OCI-LY1 (cell line): Measurements from ENCODE around the gene DUSP11.

Experiments
- CTCF ChIP-seq: fragments of 200-600 bp; sonication (generic), shearing (Covaris generic); IDR thresholded peaks from 2 replicates; pipeline ENCODE4 v1.5.1; 2017; ENCODE audit warnings: mild to moderate bottlenecking, antibody characterized with exemption, low read length, moderate library complexity, mixed read lengths
- EZH2 ChIP-seq: fragments of 200-600 bp; sonication (generic), shearing (Covaris generic); IDR thresholded peaks from 2 replicates; pipeline ENCODE4 v1.8.0; 2017; ENCODE audit warnings: borderline replicate concordance, mixed run types, mild to moderate bottlenecking, antibody characterized with exemption, low read length, moderate library complexity, mixed read lengths

- TF ChIP-seq CTCF: no peak
- TF ChIP-seq EZH2: no peak
Measured at GRCh38 chr2:73718421-73718820, 61.5 kb downstream of the DUSP11 start.
